DND-41 (cell line): ENCODE results near the gene POU6F1.

Experiments
- EZH2 ChIP-seq: IDR thresholded peaks from 3 replicates; pipeline ENCODE4 v1.6.1; 2012; ENCODE audit warnings: borderline replicate concordance, low read depth, mild to moderate bottlenecking, moderate library complexity, low read length, inconsistent platforms; ENCODE audit not compliant: severe bottlenecking
- TF ChIP-seq, protein P1 (sequence below): IDR thresholded peaks from 2 replicates; pipeline ENCODE4 v1.5.1; 2012; ENCODE audit warnings: borderline replicate concordance, low read length, moderate library complexity, mild to moderate bottlenecking; ENCODE audit not compliant: poor library complexity, severe bottlenecking; ENCODE audit errors: extremely low read depth

DNA sequence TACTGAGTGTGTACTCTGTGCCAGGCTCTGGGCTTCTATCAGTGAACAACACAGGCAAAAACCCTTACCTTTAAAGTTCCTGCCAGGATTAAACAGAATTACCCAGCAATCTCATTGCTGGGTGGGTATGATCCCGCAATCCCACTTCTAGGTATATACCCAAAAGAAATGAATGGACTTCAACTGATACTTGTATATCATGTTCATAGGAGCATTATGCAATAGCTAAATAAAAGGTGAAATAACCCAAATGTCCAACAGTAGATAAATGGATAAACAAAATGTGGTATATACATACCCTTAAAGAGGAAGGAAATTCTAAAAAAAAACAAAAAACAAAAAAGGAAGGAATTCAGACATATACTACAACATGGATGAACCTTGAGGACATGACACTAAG is 35.4 kb upstream of the POU6F1 start:
- TF ChIP-seq, protein P1, sequence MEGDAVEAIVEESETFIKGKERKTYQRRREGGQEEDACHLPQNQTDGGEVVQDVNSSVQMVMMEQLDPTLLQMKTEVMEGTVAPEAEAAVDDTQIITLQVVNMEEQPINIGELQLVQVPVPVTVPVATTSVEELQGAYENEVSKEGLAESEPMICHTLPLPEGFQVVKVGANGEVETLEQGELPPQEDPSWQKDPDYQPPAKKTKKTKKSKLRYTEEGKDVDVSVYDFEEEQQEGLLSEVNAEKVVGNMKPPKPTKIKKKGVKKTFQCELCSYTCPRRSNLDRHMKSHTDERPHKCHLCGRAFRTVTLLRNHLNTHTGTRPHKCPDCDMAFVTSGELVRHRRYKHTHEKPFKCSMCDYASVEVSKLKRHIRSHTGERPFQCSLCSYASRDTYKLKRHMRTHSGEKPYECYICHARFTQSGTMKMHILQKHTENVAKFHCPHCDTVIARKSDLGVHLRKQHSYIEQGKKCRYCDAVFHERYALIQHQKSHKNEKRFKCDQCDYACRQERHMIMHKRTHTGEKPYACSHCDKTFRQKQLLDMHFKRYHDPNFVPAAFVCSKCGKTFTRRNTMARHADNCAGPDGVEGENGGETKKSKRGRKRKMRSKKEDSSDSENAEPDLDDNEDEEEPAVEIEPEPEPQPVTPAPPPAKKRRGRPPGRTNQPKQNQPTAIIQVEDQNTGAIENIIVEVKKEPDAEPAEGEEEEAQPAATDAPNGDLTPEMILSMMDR: no peak
- no peak for TF ChIP-seq EZH2
